PC-3 (cell line): ENCODE results near the gene FAM117B.

Experiments
- EZH2 ChIP-seq: fragments of 300-600 bp; sonication (generic); IDR thresholded peaks from one replicate; pipeline ENCODE4 v1.6.1; 2017; ENCODE audit warnings: antibody characterized with exemption, mild to moderate bottlenecking, low read length; ENCODE audit not compliant: unreplicated experiment
- EZH2phosphoT487 ChIP-seq: fragments of 300-600 bp; sonication (generic); IDR thresholded peaks from 2 replicates; pipeline ENCODE4 v1.6.1; 2018; ENCODE audit warnings: mild to moderate bottlenecking, antibody characterized with exemption, low read length, borderline replicate concordance
- TF ChIP-seq, protein P1 (sequence below): fragments of 300-600 bp; sonication (generic); conservative IDR thresholded peaks from 2 replicates; pipeline ENCODE4 v1.5.1; 2017; ENCODE audit warnings: antibody characterized with exemption, low read depth, mild to moderate bottlenecking, low read length

DNA sequence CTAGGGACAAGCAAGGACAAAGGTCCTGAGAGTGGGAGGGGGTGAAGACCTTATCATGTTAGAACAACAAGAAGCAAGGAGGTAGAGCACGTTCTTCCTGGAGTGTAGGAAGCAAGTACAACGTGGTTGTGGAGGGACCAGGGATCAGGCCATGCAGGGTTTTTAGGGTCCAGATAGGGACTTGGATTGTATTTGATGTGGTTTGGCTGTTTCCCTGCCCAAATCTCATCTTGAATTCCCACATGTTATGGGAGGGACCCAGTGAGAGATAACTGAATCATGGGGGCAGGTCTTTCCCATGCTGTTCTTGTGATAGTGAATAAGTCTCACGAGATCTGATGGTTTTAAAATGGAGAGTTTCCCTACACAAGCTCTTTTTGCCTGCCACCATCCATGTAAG is 183.6 kb downstream of the FAM117B start:
- TF ChIP-seq, protein P1, sequence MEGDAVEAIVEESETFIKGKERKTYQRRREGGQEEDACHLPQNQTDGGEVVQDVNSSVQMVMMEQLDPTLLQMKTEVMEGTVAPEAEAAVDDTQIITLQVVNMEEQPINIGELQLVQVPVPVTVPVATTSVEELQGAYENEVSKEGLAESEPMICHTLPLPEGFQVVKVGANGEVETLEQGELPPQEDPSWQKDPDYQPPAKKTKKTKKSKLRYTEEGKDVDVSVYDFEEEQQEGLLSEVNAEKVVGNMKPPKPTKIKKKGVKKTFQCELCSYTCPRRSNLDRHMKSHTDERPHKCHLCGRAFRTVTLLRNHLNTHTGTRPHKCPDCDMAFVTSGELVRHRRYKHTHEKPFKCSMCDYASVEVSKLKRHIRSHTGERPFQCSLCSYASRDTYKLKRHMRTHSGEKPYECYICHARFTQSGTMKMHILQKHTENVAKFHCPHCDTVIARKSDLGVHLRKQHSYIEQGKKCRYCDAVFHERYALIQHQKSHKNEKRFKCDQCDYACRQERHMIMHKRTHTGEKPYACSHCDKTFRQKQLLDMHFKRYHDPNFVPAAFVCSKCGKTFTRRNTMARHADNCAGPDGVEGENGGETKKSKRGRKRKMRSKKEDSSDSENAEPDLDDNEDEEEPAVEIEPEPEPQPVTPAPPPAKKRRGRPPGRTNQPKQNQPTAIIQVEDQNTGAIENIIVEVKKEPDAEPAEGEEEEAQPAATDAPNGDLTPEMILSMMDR, result no peak
- TF ChIP-seq EZH2, result no peak
- TF ChIP-seq EZH2phosphoT487, result no peak
